PC-3 (cell line): ENCODE results near the gene POU2AF2. TPM values are rescaled to one million over a fixed set of nuclear protein-coding genes. Genes with fewer than 3 reads are reported as not detected.
"Not testable (repeated sequence)": the region's sequence is repeated elsewhere in the genome, so short reads cannot be mapped to it uniquely, and the experiment has no call there.

Experiments
- ATAC-seq: fragments of 200-7000 bp; cut with Tn5 transposase; 2 replicates; pipeline ENCODE4 v1.9.1; 2020; ENCODE audit warnings: mild to moderate bottlenecking, moderate library complexity
- BruUV-seq: library from RNA; stranded (reverse); fragments of 400-500 nt; replicated peaks from 2 replicates; lab custom pipeline; 2021; lab: Mats Ljungman, UMichigan
- CTCF ChIA-PET: fragments of 300-600 bp; sonication (Branson Sonifier 250); formaldehyde crosslinking; loops from one replicate; lab custom pipeline; 2022; ENCODE audit warnings: antibody characterized with exemption; lab: Charles Lee
- POLR2A ChIA-PET: fragments of 300-600 bp; sonication (Branson Sonifier 250); formaldehyde crosslinking; loops from one replicate; lab custom pipeline; 2022; ENCODE audit warnings: antibody characterized with exemption; ENCODE audit not compliant: unreplicated experiment; lab: Charles Lee
- DNase-seq: peaks from one replicate; pipeline ENCODE4 v3.0.0-alpha.2; 2015
- H2AFZ ChIP-seq: fragments of 300-600 bp; sonication (generic); 2 replicates; pipeline ENCODE4 v1.6.0; 2016; ENCODE audit warnings: antibody characterized with exemption, low read length
- H3F3A ChIP-seq: fragments of 300-600 bp; sonication (generic); one replicate; pipeline ENCODE4 v1.6.0; 2017; ENCODE audit warnings: antibody characterized with exemption, low read length, control low read depth, mild to moderate bottlenecking; ENCODE audit not compliant: unreplicated experiment
- H3K27ac ChIP-seq: fragments of 300-600 bp; sonication (generic); 2 replicates; pipeline ENCODE4 v1.5.1; 2016; ENCODE audit warnings: mild to moderate bottlenecking, low read length
- H3K27me3 ChIP-seq: fragments of 300-600 bp; sonication (generic); 2 replicates; pipeline ENCODE4 v1.6.1; 2016; ENCODE audit warnings: low read length, mixed read lengths
- H3K36me3 ChIP-seq: fragments of 300-600 bp; sonication (generic); 2 replicates; pipeline ENCODE4 v1.6.1; 2016; ENCODE audit warnings: low read depth, mixed run types, low read length, mixed read lengths
- H3K4me1 ChIP-seq: fragments of 300-600 bp; sonication (generic); 2 replicates; pipeline ENCODE4 v1.5.1; 2016; ENCODE audit warnings: low read length; ENCODE audit not compliant: insufficient read depth
- H3K4me2 ChIP-seq: fragments of 300-600 bp; sonication (generic); 2 replicates; pipeline ENCODE4 v1.6.0; 2016; ENCODE audit warnings: low read length
- H3K4me3 ChIP-seq: fragments of 300-600 bp; sonication (generic); 2 replicates; pipeline ENCODE4 v1.5.1; 2016; ENCODE audit warnings: mild to moderate bottlenecking, low read length, mixed read lengths
- H3K79me2 ChIP-seq: fragments of 300-600 bp; sonication (generic); 2 replicates; pipeline ENCODE4 v1.6.1; 2017; ENCODE audit warnings: low read length, mixed read lengths
- H3K9ac ChIP-seq: fragments of 300-600 bp; sonication (generic); 2 replicates; pipeline ENCODE4 v1.6.0; 2016; ENCODE audit warnings: mild to moderate bottlenecking, low read length
- H3K9me2 ChIP-seq: fragments of 300-600 bp; sonication (generic); replicated peaks from 2 replicates; pipeline ENCODE4 v1.6.1; 2016; ENCODE audit warnings: mixed run types, low read length, mixed read lengths
- H3K9me3 ChIP-seq: fragments of 300-600 bp; sonication (generic); 2 replicates; pipeline ENCODE4 v1.6.1; 2016; ENCODE audit warnings: low read length, mixed read lengths
- H4K20me1 ChIP-seq: fragments of 300-600 bp; sonication (generic); 2 replicates; pipeline ENCODE4 v1.6.1; 2016; ENCODE audit warnings: low read length, mixed read lengths
- CTCF ChIP-seq: fragments of 300-600 bp; sonication (generic); conservative IDR thresholded peaks from 2 replicates; pipeline ENCODE4 v1.5.1; 2017; ENCODE audit warnings: antibody characterized with exemption, low read depth, mild to moderate bottlenecking, low read length
- EZH2 ChIP-seq: fragments of 300-600 bp; sonication (generic); IDR thresholded peaks from one replicate; pipeline ENCODE4 v1.6.1; 2017; ENCODE audit warnings: antibody characterized with exemption, mild to moderate bottlenecking, low read length; ENCODE audit not compliant: unreplicated experiment
- EZH2phosphoT487 ChIP-seq: fragments of 300-600 bp; sonication (generic); IDR thresholded peaks from 2 replicates; pipeline ENCODE4 v1.6.1; 2018; ENCODE audit warnings: mild to moderate bottlenecking, antibody characterized with exemption, low read length, borderline replicate concordance
- intact Hi-C: fragments of 100-400 bp; cut with micrococcal nuclease; formaldehyde crosslinking; loops from 2 replicates; pipeline ENCODE4 v1.9.0; 2023
- total RNA-seq: library from RNA; depleted of rRNA; stranded (reverse); fragments of >200 nt; gene quantifications from 2 replicates; pipeline ENCODE4 v1.2.3, GENCODE V29; 2014

Gene POU2AF2
- total RNA-seq, 1 experiment from 2014 or later, result not detected

GRCh38 chr11:111283945-111284481 is 38.5 kb downstream of the POU2AF2 start:
- H3K27ac ChIP-seq, result no peak overlapping the region
- BruUV-seq, result no TSS peak
- no peak for DNase-seq
- H3K27me3 ChIP-seq, result peaks cover 61% of the 10 kb centered on the region
- CTCF ChIA-PET, result no interaction called here
- no peak overlapping the region for H3K4me2 ChIP-seq
- no peak overlapping the region for H3K9ac ChIP-seq
- no peaks in the 10 kb centered on the region for H3F3A ChIP-seq
- no peak for TF ChIP-seq EZH2phosphoT487
- TF ChIP-seq CTCF, result no peak
- no peak for TF ChIP-seq EZH2
- no peaks in the 10 kb centered on the region for H3K4me1 ChIP-seq
- no peaks in the 10 kb centered on the region for H3K9me2 ChIP-seq
- ATAC-seq, result no peak
- H3K4me3 ChIP-seq, result no peak overlapping the region
- intact Hi-C loops, result loop anchor here (1.0 to 5.0 kb wide), 3 partner anchors 143 to 293 kb away; no protein-coding TSS in a partner anchor
- POLR2A ChIA-PET, result no interaction called here
- no peaks in the 10 kb centered on the region for H3K36me3 ChIP-seq
- no peaks in the 10 kb centered on the region for H3K79me2 ChIP-seq
- H2AFZ ChIP-seq, result no peak overlapping the region
- H4K20me1 ChIP-seq, result no peaks in the 10 kb centered on the region
- H3K9me3 ChIP-seq, result no peaks in the 10 kb centered on the region

GRCh38 chr11:111285189-111286091 is 39.9 kb downstream of the POU2AF2 start:
- no TSS peak for BruUV-seq
- Histone ChIP-seq H3K27ac (no peak overlapping the region), H3K79me2 (no peaks in the 10 kb centered on the region), H3K36me3 (no peaks in the 10 kb centered on the region), H3F3A (no peaks in the 10 kb centered on the region), H3K9me2 (no peaks in the 10 kb centered on the region), H3K4me1 (no peaks in the 10 kb centered on the region), H3K4me2 (no peak overlapping the region), H3K4me3 (no peak overlapping the region), H3K27me3 (peaks cover 49% of the 10 kb centered on the region), H4K20me1 (no peaks in the 10 kb centered on the region), H2AFZ (no peak overlapping the region), H3K9ac (no peak overlapping the region), H3K9me3 (no peaks in the 10 kb centered on the region)
- ChIA-PET POLR2A (no interaction called here), CTCF (no interaction called here)
- TF ChIP-seq EZH2 (no peak), CTCF (no peak), EZH2phosphoT487 (no peak)
- intact Hi-C loops, result no loop called here
- ATAC-seq (no peak), DNase-seq (no peak)

- no peak overlapping the region for H2AFZ ChIP-seq
- H3K4me1 ChIP-seq, result no peaks in the 10 kb centered on the region
- ChIA-PET CTCF (no interaction called here), POLR2A (no interaction called here)
- DNase-seq (no peak), ATAC-seq (no peak)
- no peaks in the 10 kb centered on the region for H3K9me2 ChIP-seq
- H3K9ac ChIP-seq, result no peak overlapping the region
- peaks cover 23% of the 10 kb centered on the region for H3K27me3 ChIP-seq
- intact Hi-C loops, result no loop called here
- no peaks in the 10 kb centered on the region for H3K9me3 ChIP-seq
- no TSS peak for BruUV-seq
- H3F3A ChIP-seq, result no peaks in the 10 kb centered on the region
- H3K36me3 ChIP-seq, result no peaks in the 10 kb centered on the region
- H4K20me1 ChIP-seq, result no peaks in the 10 kb centered on the region
- H3K4me2 ChIP-seq, result no peak overlapping the region
- no peak for TF ChIP-seq EZH2
- TF ChIP-seq CTCF, result no peak
- no peak for TF ChIP-seq EZH2phosphoT487
- H3K79me2 ChIP-seq, result no peaks in the 10 kb centered on the region
- no peak overlapping the region for H3K4me3 ChIP-seq
- H3K27ac ChIP-seq, result no peak overlapping the region
Observed at GRCh38 chr11:111291764-111292163, 46.2 kb downstream of the POU2AF2 start.

- CTCF ChIA-PET, result not testable (repeated sequence)
Observed at GRCh38 chr11:111292408-111292807, 46.9 kb downstream of the POU2AF2 start.

More at GRCh38 chr11:111292408-111292807, 46.9 kb downstream of the POU2AF2 start:
- BruUV-seq, ATAC-seq, H3K9me3 ChIP-seq, H3K9me2 ChIP-seq, H3K79me2 ChIP-seq, intact Hi-C loops, H3K36me3 ChIP-seq, DNase-seq, H3F3A ChIP-seq, H3K9ac ChIP-seq, H2AFZ ChIP-seq, H4K20me1 ChIP-seq, H3K4me2 ChIP-seq, H3K4me3 ChIP-seq, H3K4me1 ChIP-seq, H3K27ac ChIP-seq, POLR2A ChIA-PET: not testable (repeated sequence)
- peaks cover 17% of the 10 kb centered on the region for H3K27me3 ChIP-seq
